ENCODE data around the gene ZNF681. TPM values are rescaled to one million over a fixed set of nuclear protein-coding genes. Genes with fewer than 3 reads are reported as not detected.
A peak's percentile ranks its signal among the peaks of the same experiment; 100 is the strongest.
"Not testable (repeated sequence)": the region's sequence is repeated elsewhere in the genome, so short reads cannot be mapped to it uniquely, and the experiment has no call there.

Gene ZNF681
- total RNA-seq, 4 donors from 2014 or later, result 0.26 to 7.3 (median 2.7) TPM

DNA sequence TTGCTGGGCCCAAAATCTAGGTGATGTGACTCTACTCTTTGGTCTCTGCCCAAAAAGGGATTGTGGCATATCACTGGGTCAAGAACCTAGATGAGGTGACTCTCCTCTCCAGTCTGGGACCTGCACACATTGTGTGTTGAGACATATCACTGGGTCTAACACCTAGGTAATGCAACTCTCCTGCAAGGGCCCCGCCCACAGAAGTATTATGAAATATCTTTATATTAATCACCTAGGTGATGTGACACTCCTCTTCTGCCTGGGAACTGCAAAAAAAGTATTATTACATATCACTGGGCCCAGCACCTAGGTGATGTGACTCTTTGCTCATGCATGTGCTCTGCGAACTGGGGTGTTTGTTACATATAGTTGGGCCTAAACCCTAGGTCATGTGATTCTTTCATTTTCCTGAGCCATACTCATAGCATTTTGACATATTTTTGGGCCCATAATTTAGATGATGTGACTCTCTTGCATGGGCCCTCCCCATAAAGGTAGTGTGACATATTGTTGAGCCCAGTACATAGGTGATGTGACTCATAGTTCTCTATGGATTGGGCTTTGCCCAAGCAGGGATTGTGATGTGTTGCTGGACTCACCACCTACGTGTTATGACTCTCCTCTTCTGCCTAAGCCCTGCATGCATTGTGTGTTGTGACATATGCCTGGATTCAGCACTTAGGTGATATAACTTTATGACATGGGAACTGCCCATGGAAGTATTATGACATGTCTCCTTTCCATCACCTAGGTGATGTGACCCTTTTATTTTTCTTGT, 11.2 kb upstream of the ZNF681 start:
- Histone ChIP-seq H3K4me1 (no peaks in the 10 kb centered on the region), H3K27me3 (no peaks in the 10 kb centered on the region), H3K36me3 (no peaks in the 10 kb centered on the region), H3K27ac (no peak overlapping the region), H3K9me3 (no peaks in the 10 kb centered on the region), H3K4me3 (no peak overlapping the region)
- TF ChIP-seq, protein P1, sequence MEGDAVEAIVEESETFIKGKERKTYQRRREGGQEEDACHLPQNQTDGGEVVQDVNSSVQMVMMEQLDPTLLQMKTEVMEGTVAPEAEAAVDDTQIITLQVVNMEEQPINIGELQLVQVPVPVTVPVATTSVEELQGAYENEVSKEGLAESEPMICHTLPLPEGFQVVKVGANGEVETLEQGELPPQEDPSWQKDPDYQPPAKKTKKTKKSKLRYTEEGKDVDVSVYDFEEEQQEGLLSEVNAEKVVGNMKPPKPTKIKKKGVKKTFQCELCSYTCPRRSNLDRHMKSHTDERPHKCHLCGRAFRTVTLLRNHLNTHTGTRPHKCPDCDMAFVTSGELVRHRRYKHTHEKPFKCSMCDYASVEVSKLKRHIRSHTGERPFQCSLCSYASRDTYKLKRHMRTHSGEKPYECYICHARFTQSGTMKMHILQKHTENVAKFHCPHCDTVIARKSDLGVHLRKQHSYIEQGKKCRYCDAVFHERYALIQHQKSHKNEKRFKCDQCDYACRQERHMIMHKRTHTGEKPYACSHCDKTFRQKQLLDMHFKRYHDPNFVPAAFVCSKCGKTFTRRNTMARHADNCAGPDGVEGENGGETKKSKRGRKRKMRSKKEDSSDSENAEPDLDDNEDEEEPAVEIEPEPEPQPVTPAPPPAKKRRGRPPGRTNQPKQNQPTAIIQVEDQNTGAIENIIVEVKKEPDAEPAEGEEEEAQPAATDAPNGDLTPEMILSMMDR (IDR thresholded peaks at IDR 0.05), result no peak
- TF ChIP-seq POLR2A (IDR thresholded peaks at IDR 0.05), result no peak
- no peak for DNase-seq
- intact Hi-C loops (cut with DNase I; ENCODE audit: low total_unique reads), result no loop called here

DNA sequence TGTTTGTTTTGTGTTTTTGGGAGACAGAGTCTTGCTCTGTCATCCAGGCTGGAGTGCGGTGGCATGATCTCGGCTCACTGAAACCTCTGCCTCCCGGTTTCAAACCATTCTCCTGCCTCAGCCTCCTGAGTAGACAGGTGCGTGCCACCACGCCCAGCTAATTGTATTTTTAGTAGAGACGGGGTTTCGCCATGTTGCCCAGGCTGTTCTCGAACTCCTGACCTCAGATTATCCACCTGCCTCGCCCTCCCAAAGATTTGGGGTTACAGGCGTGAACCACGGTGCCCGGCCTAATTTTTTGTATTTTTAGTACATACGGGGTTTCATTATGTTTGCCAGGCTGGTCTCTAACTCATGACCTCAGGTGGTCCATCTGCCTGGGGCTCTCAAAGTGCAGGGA, 8.3 kb upstream of the ZNF681 start:
- no peak for DNase-seq
- intact Hi-C loops (cut with DNase I; ENCODE audit: low total_unique reads), result no loop called here
- no peak overlapping the region for H3K4me3 ChIP-seq
- no peaks in the 10 kb centered on the region for H3K27me3 ChIP-seq
- no peaks in the 10 kb centered on the region for H3K9me3 ChIP-seq
- H3K4me1 ChIP-seq, result no peaks in the 10 kb centered on the region
- TF ChIP-seq, protein P1 (IDR thresholded peaks at IDR 0.05), result no peak
- TF ChIP-seq POLR2A (IDR thresholded peaks at IDR 0.05), result no peak
- H3K27ac ChIP-seq, result no peak overlapping the region
- no peaks in the 10 kb centered on the region for H3K36me3 ChIP-seq

DNA sequence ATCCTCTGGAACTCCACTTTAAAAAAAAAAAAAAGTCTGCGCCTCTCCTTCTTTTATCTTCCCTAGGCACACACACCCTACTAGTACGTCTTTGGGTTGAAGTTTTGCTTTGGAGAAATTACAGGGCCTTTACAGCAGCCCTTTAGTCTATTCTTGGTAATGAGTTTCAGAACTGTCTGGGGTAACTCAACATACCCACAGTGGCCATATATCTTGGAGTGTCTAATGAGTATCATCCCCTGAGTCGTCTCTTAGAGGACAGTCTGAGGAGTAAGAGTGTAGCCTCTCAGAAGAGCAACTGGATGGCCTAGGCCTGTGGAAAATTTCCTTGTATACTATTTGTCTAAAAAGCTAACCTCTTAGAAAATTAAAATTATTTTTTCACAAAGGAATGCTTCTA, 6.1 kb upstream of the ZNF681 start:
- Histone ChIP-seq H3K4me3 (no peak overlapping the region), H3K9me3 (no peaks in the 10 kb centered on the region), H3K27me3 (no peaks in the 10 kb centered on the region), H3K4me1 (no peaks in the 10 kb centered on the region), H3K36me3 (no peaks in the 10 kb centered on the region), H3K27ac (no peak overlapping the region)
- intact Hi-C loops (cut with DNase I; ENCODE audit: low total_unique reads), result no loop called here
- DNase-seq, result no peak
- TF ChIP-seq, protein P1 (IDR thresholded peaks at IDR 0.05), result no peak
- no peak for TF ChIP-seq POLR2A (IDR thresholded peaks at IDR 0.05)

DNA sequence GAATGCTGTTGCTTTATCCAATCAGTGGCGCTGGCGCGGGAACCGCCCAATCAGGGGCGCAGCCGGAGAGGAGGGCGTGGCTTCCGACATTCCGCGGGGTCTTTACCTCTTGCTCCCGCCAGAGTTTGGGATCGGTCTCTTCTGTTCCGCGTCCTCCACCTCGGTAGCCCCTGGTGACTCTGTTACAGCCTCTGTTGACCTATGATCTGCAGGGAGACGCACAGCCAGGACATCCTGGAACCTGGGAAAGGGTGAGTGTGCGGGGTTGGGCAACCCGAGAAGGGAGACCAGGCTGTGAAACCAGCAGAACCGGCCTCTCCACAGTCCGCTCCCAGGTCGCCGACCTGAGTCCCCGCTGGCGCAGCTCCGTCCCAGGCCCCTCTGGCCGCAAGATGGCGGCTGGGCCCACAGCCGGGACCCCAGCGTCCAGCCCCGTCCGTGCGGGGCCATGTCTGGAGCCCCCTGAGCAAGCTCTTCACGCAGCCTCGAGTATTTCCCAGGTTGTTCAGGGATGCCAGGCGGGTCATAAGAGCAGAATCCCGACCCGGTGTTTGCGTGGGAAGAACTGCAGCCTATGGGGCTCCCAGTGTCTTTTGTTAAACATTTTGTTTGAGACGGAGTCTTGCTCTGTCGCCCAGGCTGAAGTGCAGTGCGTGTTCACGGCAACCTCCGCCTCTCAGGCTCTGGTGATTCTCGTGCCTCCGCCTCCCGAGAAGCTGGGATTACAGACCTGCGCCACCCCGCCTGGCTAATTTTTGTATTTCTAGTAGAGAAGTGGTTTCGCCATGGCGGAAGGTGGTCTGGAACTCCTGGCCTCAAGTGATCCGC, 4.4 kb upstream of the ZNF681 start:
- peak; percentile 75 to 86 for DNase-seq
- TF ChIP-seq POLR2A (IDR thresholded peaks at IDR 0.05), result peak; percentile 41 to 44
- TF ChIP-seq, protein P1 (IDR thresholded peaks at IDR 0.05), result no peak
- Histone ChIP-seq H3K27ac (peak overlapping the region; percentile 31 to 66), H3K9me3 (no peaks in the 10 kb centered on the region), H3K4me3 (peak overlapping the region; percentile 50 to 66), H3K27me3 (no peaks in the 10 kb centered on the region), H3K4me1 (no peaks in the 10 kb centered on the region), H3K36me3 (no peaks in the 10 kb centered on the region)
- intact Hi-C loops (cut with DNase I; ENCODE audit: low total_unique reads), result no loop called here

DNA sequence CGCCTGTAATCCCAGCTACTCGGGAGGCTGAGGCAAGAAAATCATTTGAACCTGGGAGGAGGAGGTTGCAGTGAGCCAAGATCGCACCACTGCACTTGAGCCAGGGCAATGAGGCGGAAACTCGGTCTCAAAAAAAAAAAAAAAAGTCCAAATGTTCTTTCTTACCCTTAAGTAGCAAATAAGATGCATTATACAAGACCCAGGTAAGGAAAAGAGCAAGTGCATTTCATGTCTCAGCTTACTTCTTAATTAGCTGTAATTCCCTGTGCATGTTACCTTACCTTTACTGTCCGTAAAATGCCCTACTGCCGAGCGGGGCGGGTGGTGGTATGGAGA, 3.8 kb upstream of the ZNF681 start:
- no peaks in the 10 kb centered on the region for H3K4me1 ChIP-seq
- intact Hi-C loops (cut with DNase I; ENCODE audit: low total_unique reads), result no loop called here
- H3K27ac ChIP-seq, result peak overlapping the region in 1 of 2 donors; percentile 31
- H3K27me3 ChIP-seq, result no peaks in the 10 kb centered on the region
- TF ChIP-seq, protein P1 (IDR thresholded peaks at IDR 0.05), result no peak
- TF ChIP-seq POLR2A (IDR thresholded peaks at IDR 0.05), result no peak
- H3K36me3 ChIP-seq, result no peaks in the 10 kb centered on the region
- DNase-seq, result no peak
- no peaks in the 10 kb centered on the region for H3K9me3 ChIP-seq
- H3K4me3 ChIP-seq, result peak overlapping the region; percentile 50 to 66

DNA sequence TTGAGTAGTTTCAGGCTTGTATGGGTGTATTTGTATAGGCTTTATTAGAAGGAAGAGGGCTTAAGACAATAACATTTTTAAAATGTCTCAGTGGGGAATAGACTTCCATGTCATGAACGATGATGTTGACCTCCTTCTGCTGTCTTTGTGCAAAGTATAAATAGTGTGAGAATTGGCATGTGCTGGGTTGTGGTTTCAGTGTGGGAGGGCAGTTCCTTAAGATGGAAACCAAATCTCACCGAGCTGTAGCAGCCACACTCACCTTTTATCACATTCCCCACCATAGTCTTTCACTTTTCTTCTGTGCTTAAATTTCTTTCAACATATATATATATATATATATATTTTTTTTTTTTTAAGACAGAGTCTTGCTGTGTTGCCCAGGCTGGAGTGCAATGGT, 1.6 kb upstream of the ZNF681 start:
- H3K9me3 ChIP-seq; DNase-seq; H3K4me1 ChIP-seq; H3K4me3 ChIP-seq; H3K27me3 ChIP-seq; intact Hi-C loops (cut with DNase I; ENCODE audit: low total_unique reads); H3K27ac ChIP-seq; H3K36me3 ChIP-seq: not testable (repeated sequence)

DNA sequence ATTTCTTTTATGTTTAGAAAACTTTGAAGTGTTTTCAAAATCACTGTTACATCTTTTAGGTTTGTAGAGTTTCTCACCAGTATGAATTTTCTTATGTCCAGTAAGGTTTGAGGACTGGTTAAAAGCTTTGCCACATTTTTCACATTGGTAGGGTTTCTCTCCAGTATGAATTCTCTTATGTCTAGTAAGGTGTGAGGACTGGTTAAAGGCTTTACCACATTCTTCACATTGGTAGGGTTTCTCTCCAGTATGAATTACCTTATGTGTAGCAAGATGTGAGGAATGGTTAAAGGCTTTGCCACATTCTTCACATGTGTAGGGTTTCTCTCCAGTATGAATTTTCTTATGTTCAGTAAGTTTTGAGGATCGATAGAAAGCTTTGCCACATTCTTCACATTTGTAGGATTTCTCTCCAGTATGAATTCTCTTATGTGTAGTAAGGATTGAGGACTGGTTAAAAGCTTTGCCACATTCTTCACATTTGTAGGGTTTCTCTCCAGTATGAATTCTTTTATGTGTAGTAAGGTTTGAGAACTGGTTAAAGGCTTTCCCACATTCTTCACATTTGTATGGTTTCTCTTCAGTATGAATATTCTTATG, 15.0 kb downstream of the ZNF681 start:
- H3K27me3 ChIP-seq; intact Hi-C loops (cut with DNase I; ENCODE audit: low total_unique reads); DNase-seq; H3K4me1 ChIP-seq; H3K27ac ChIP-seq; H3K36me3 ChIP-seq; H3K4me3 ChIP-seq: not testable (repeated sequence)
- peaks cover 0 to 11% of the 10 kb centered on the region in 2 donors for H3K9me3 ChIP-seq

All from uterus (tissue), 4 donors.